ENCODE measurements around the gene ACCSL. TPM values are rescaled to one million over a fixed set of nuclear protein-coding genes. Genes with fewer than 3 reads are reported as not detected.
A peak's percentile ranks its signal among the peaks of the same experiment; 100 is the strongest.

ACCSL gene
- total RNA-seq, 4 donors from 2014 or later = 0.60 TPM; not detected in 3

- no peaks in the 10 kb centered on the region for H3K27me3 ChIP-seq
- H3K4me3 ChIP-seq = no peak overlapping the region
- peaks cover 9% of the 10 kb centered on the region for H3K9me3 ChIP-seq
- no peak overlapping the region for H3K27ac ChIP-seq
- H3K36me3 ChIP-seq = no peaks in the 10 kb centered on the region
- TF ChIP-seq CTCF (IDR thresholded peaks at IDR 0.05) (no peak), POLR2A (IDR thresholded peaks at IDR 0.05) (no peak)
- peak in 1 of 2 donors; percentile 37 for DNase-seq (ENCODE audit: low spot score in 2 of 2)
- H3K4me1 ChIP-seq = peaks cover 5% of the 10 kb centered on the region
- 83% methylated on average over 1 of the region's 1 CpG for whole genome bisulfite sequencing
These were observed 18.3 kb upstream of the ACCSL start for GRCh38 chr11:44029507-44029845.

GRCh38 chr11:44029977-44030911, 17.5 kb upstream of the ACCSL start:
- TF ChIP-seq EP300 (IDR thresholded peaks at IDR 0.05) = no peak
- peak in 1 of 3 donors; percentile 32 for TF ChIP-seq POLR2AphosphoS5 (IDR thresholded peaks at IDR 0.05)
- TF ChIP-seq CTCF (IDR thresholded peaks at IDR 0.05) = no peak
- no peak for TF ChIP-seq POLR2A (IDR thresholded peaks at IDR 0.05)
- H3K4me1 ChIP-seq = peaks cover 5% of the 10 kb centered on the region
- H3K9me3 ChIP-seq = peaks cover 9% of the 10 kb centered on the region
- H3K27me3 ChIP-seq = no peaks in the 10 kb centered on the region
- WGBS = 38% methylated on average over 5 of the region's 5 CpGs
- DNase-seq (ENCODE audit: low spot score in 2 of 2) = peak in 1 of 2 donors; percentile 70
- no peak overlapping the region for H3K4me3 ChIP-seq
- H3K27ac ChIP-seq = peak overlapping the region; percentile 73
- H3K36me3 ChIP-seq = no peaks in the 10 kb centered on the region

- H3K36me3 ChIP-seq = no peaks in the 10 kb centered on the region
- peak in 1 of 2 donors; percentile 43 for DNase-seq (ENCODE audit: low spot score in 2 of 2)
- H3K27me3 ChIP-seq = no peaks in the 10 kb centered on the region
- peak overlapping the region; percentile 73 for H3K27ac ChIP-seq
- peaks cover 5% of the 10 kb centered on the region for H3K4me1 ChIP-seq
- H3K9me3 ChIP-seq = peaks cover 5% of the 10 kb centered on the region
- TF ChIP-seq EP300 (IDR thresholded peaks at IDR 0.05) (no peak), CTCF (IDR thresholded peaks at IDR 0.05) (no peak), POLR2A (IDR thresholded peaks at IDR 0.05) (no peak), POLR2AphosphoS5 (IDR thresholded peaks at IDR 0.05) (no peak)
- no peak overlapping the region for H3K4me3 ChIP-seq
- 69% methylated on average over 5 of the region's 5 CpGs for WGBS
These were observed 16.8 kb upstream of the ACCSL start for GRCh38 chr11:44030996-44031395.

GRCh38 chr11:44031549-44031948, 16.2 kb upstream of the ACCSL start:
- WGBS = 96% methylated on average over 5 of the region's 5 CpGs
- Histone ChIP-seq H3K4me3 (no peak overlapping the region), H3K36me3 (no peaks in the 10 kb centered on the region), H3K4me1 (peaks cover 5% of the 10 kb centered on the region), H3K27me3 (no peaks in the 10 kb centered on the region), H3K9me3 (no peaks in the 10 kb centered on the region), H3K27ac (peak overlapping the region; percentile 73)
- peak in 1 of 2 donors; percentile 34 for DNase-seq (ENCODE audit: low spot score in 2 of 2)
- TF ChIP-seq POLR2AphosphoS5 (IDR thresholded peaks at IDR 0.05) = no peak
- no peak for TF ChIP-seq CTCF (IDR thresholded peaks at IDR 0.05)
- no peak for TF ChIP-seq EP300 (IDR thresholded peaks at IDR 0.05)
- TF ChIP-seq POLR2A (IDR thresholded peaks at IDR 0.05) = no peak

GRCh38 chr11:44032299-44033085, 15.3 kb upstream of the ACCSL start:
- TF ChIP-seq CTCF (IDR thresholded peaks at IDR 0.05) = no peak
- TF ChIP-seq EP300 (IDR thresholded peaks at IDR 0.05) = no peak
- TF ChIP-seq POLR2A (IDR thresholded peaks at IDR 0.05) = no peak
- TF ChIP-seq POLR2AphosphoS5 (IDR thresholded peaks at IDR 0.05) = no peak
- Histone ChIP-seq H3K4me1 (peaks cover 9% of the 10 kb centered on the region), H3K27me3 (no peaks in the 10 kb centered on the region), H3K9me3 (no peaks in the 10 kb centered on the region), H3K4me3 (no peak overlapping the region), H3K27ac (no peak overlapping the region), H3K36me3 (no peaks in the 10 kb centered on the region)
- WGBS = 64% methylated on average over 15 of the region's 15 CpGs
- DNase-seq (ENCODE audit: low spot score in 2 of 2) = peak in 1 of 2 donors; percentile 72

All from suprapubic skin (tissue), 4 donors.